Stimulated activated CD4-positive, alpha-beta T cell treated with anti-CD3 and anti-CD28 coated beads, Interleukin-4, amount 100 ng/mL, for 48 hours (primary cell): ENCODE results near the gene ROS1.
"Not testable (repeated sequence)": the region's sequence is repeated elsewhere in the genome, so short reads cannot be mapped to it uniquely, and the experiment has no call there.

ENCODE experiments used
- DNase-seq, 2 donors: peaks; one replicate each; pipeline ENCODE4 v3.0.0-alpha.2; 2020; ENCODE audit warnings: low read depth in 2 of 2

ROS1 gene

GRCh38 chr6:117384659-117385058, 41.1 kb downstream of the ROS1 start:
- DNase-seq, result no peak

- DNase-seq, result no peak
Observed at GRCh38 chr6:117381749-117382148, 44.0 kb downstream of the ROS1 start.

- no peak for DNase-seq
Observed at GRCh38 chr6:117380298-117380697, 45.4 kb downstream of the ROS1 start.

DNA sequence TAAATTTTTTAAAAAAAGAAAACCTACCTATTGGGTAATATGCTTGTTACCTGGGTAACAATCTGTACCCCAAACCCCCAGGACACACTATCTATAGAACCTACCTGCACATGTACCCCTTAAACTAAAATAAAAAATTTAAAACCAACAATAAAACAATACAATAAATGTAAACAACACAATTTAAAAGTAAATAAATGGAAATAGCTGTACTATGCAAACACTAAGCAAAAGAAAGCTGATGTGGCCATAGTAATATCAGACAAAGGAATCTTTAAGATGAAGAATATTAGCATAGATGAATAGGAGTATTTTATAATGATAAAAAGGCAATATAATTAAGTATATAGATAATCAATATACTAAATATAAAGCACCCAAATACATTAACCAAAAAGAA, 50.3 kb downstream of the ROS1 start:
- no peak for DNase-seq

DNA sequence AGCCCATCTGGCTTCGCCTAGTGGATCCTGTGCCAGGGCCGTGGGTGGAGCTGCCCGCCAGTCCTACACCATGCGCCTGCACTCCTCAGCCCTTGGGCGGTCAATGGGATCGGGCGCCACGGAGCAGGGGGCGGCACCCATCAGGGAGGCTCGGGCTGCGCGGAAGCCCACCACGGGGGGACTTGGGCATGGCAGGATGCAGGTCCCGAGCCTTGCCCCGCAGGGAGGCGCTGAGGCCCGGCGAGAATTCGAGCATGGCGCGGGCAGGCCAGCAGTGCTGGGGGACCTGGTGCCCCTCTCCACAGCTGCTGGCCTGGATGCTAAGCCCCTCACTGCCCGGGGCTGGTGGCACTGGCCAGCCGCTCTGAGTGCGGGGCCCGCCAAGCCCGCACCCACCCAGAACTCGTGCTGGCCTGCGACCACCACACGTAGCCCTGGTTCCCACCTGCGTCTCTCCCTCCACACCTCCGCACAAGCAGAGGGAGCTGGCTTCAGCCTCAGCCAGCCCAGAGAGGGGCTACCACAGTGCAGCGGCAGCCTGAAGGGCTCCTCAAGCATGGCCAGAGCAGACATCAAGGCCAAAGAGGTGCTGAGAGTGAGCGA, 52.4 kb downstream of the ROS1 start:
- no peak for DNase-seq

DNA sequence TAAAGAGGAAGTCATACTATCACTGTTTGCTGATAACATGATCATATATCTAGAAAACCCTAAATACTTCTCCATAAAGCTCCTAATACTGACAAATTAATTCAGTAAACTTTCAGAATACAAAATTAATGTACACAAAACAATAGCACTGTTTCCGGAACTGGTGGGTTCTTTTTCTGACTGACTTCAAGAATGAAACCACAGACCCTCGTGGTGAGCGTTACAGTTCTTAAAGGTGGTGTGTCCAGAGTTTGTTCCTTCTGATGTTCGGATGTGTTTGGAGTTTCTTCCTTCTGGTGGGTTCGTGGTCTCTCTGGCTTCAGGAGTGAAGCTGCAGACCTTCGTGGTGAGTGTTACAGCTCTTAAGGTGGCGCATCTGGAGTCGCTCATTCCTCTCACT, 53.5 kb downstream of the ROS1 start:
- not testable (repeated sequence) for DNase-seq

GRCh38 chr6:117371492-117371891, 54.2 kb downstream of the ROS1 start:
- DNase-seq, result no peak

- no peak for DNase-seq
Observed at GRCh38 chr6:117359581-117359980, 66.2 kb downstream of the ROS1 start.

DNA sequence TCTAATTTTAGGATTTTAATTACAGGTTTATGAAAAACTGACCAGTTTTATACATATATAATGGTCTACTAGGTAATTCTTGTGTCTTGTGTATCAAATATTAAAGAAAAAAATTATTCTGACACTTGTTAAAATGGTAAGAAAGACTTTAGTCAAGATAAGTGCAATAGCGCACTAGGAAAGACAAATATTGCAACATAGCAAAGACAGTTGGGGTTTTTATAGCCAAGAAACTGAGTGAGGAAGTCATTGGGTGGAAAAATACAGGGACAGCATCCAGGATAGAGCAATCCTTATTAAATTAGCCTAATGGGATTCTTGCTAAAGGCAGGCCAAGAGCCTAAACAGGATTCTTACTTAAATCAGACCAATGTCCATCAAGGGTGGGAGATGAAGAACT, 71.1 kb downstream of the ROS1 start:
- DNase-seq, result no peak

GRCh38 chr6:117352466-117353081, 73.2 kb downstream of the ROS1 start:
- no peak for DNase-seq

- DNase-seq, result no peak
Observed at GRCh38 chr6:117351521-117351920, 74.2 kb downstream of the ROS1 start.

- DNase-seq, result no peak
Observed at GRCh38 chr6:117346142-117346930, 79.4 kb downstream of the ROS1 start.

- no peak for DNase-seq
Observed at GRCh38 chr6:117345292-117345610, 80.5 kb downstream of the ROS1 start.

GRCh38 chr6:117344444-117345291, 81.1 kb downstream of the ROS1 start:
- DNase-seq, result no peak

- no peak for DNase-seq
Observed at GRCh38 chr6:117338567-117338966, 87.2 kb downstream of the ROS1 start.

GRCh38 chr6:117329926-117330325, 95.8 kb downstream of the ROS1 start:
- DNase-seq, result no peak

- no peak for DNase-seq
Observed at GRCh38 chr6:117328500-117328899, 97.2 kb downstream of the ROS1 start.

DNA sequence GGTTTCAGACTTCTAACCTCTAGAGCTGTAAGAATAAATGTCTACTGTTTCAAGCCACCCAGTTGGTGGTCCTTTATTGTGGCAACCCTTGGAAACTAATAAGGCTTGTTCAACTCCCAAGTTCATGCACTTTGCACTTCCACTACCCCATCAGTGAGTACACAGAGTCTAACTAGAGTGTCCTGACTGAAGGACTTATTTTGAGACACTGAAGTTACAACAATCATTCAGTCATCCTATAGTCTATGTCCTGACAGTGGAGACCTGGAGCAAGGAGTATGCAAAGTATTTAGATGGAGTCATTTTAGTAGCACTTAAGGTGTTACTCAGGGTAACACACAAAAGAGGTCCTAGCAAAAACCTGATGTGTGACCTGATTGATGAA, 97.7 kb downstream of the ROS1 start:
- DNase-seq, result no peak

GRCh38 chr6:117327149-117328004, 98.4 kb downstream of the ROS1 start:
- DNase-seq, result no peak

- no peak for DNase-seq
Observed at GRCh38 chr6:117326396-117326795, 99.3 kb downstream of the ROS1 start.

- no peak for DNase-seq
Observed at GRCh38 chr6:117317261-117317660, 108.5 kb downstream of the ROS1 start.
